GF-D8 (cell line): ENCODE data around the gene FOXD4L6.
"Not testable (repeated sequence)": the region's sequence is repeated elsewhere in the genome, so short reads cannot be mapped to it uniquely, and the experiment has no call there.

ENCODE experiments used
- DNase-seq: peaks from one replicate; lab custom pipeline; 2025; lab: John Stamatoyannopoulos, UW

FOXD4L6 gene

DNA sequence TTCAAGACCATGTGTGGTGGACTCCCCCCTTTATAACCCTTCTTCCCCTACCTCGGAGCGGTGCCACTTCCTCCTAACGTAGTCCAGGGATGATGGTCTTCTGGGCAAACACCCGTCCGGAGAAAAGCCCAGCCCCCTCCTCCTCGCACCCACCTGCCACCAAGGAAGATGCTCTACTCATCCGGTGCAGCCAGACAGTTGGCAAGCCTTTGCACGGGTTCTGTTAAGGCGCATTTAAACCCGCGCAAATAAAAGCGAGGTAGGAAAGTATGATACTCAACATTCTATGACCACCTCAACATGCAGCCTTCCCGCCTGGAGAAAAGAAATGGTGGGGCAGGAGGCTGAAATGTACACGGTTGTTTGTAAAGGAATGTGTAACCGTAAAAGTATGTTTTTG is at the start of gene FOXD4L6:
Gene FOXD4L6, minus strand, starts transcription at position 101 of the 400 bp plus-strand sequence. CDS start 298 bp downstream, outside the sequence.
- DNase-seq = not testable (repeated sequence)

DNA sequence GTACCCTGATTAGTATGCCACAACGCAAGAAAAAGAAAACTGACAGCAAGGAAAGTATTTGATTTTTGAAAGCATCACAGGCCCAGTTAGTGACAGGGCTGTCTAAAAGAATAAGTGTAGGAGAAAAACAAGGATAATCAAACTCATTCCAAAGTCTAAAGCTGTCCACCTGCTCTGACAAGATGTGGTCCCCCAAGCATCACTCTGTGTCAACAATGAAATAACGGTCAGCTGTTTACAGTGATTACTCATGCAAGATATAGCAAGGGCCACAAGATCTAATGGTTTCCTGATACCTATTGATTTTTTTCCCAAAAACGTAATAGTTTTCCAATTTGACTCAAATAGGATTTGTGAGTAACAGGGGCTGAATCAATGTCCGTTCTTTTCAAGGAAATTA is 46.5 kb upstream of the FOXD4L6 start:
- not testable (repeated sequence) for DNase-seq

DNA sequence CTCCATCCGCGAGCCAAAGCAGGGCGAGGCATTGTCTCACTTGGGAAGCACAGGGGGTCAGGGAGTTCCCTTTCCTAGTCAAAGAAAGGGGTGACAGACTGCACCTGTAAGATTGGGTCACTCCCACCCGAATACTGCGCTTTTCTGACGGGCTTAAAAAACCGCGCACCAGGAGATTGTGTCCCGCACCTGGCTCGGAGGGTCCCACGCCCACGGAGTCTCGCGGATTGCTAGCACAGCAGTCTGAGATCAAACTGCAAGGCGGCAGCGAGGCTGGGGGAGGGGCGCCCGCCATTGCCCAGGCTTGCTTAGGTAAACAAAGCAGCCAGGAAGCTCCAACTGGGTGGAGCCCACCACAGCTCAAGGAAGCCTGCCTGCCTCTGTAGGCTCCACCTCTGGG is 21.6 kb upstream of the FOXD4L6 start:
- DNase-seq = not testable (repeated sequence)

DNA sequence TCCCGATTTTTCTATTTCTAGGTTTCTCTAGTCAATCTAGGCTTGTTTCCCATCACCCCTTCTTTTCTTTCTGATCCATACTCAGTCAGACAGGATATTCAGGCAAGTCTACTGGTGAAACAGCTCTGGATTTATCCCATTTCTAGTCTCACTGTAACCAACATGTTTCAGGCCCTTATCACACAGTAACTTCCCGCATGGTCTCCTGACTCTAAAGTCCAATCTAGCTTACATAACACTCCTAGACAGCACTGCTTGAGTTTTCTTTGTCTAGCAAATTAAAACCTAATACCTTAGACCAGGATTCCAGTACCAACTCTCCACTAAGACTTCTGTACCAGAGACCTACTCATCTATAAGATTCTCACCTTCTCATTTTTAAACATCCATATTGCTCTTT is 13.4 kb upstream of the FOXD4L6 start:
- DNase-seq = not testable (repeated sequence)

DNA sequence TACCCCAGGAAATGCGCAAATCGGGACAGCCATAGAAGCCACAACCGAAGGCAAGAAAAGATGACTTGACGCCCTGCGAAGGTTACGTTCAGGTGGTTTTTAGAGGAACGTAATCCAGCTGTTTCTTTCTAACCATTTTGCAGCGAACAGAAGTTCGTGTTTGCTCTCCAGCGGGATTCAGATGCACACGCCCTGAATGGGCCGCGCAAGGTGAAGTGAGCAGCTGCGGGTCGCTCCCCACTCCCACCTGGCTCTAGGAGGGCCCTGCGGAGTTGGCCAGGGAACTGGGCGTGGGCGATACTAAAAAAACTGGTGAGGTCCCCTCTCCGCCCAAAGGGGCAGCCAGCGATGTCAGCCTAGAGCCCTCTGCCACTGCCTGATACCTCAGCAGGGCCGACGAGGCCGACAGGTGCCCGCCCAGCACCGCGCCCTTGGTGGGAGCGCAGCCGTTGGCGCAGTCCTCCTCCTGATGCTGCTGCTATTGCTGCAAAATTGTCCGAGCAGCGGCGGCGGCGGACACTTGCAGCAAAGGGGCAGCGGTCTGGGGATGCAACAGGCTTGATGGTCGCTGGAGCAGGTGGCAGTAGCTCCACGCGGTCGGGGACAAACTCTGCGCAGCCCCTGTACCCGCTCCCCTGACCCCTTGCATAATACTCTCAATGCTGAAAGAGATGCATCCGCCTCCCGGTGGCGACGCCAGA is 1.6 kb downstream of the FOXD4L6 start:
- DNase-seq = not testable (repeated sequence)

DNA sequence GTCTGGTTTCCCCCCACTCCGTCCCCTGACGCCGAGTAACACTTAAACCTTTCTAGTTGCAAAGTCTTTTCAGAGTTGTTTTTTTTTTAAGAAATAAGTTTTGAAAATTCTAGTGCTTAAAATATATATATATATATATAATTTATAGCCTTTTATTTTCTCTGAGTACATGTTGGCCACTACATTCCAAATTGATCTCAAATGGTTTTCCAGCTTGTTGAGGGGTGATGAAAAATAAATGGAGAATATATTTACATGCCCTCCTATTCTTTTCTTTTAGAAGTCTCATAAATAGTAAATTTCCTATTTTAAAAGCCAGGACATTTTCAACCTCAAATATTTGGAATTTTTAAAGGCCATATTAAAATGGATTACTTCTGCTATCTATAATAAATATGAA is 2.5 kb downstream of the FOXD4L6 start:
- DNase-seq = not testable (repeated sequence)

DNA sequence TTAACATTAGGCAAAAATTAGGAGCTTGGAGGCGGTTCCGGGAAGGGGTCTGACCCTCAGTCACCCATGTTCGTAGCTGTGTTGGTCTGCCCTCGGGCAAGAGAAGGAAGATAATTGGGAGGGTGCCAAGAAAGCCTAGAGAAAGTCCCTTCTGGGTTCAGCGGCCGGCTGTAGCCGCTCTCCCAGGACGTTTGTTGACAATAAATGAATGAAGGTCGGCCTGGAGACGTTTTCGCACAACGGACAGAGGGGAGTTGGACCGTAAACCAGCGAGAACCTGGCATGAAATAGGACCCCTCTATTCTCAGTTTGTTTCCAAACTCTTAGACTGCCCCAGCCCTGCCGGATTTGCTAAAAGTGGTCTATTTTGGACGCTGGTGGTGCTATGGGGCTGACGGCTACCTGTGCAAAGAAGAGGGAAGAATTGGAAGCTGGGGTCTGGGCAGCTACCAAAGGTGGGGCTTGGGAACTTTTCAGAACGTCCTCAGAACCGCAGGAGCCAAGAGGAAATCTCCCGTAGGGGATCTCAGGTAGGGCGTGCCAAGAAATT is 3.3 kb downstream of the FOXD4L6 start:
- DNase-seq = not testable (repeated sequence)

DNA sequence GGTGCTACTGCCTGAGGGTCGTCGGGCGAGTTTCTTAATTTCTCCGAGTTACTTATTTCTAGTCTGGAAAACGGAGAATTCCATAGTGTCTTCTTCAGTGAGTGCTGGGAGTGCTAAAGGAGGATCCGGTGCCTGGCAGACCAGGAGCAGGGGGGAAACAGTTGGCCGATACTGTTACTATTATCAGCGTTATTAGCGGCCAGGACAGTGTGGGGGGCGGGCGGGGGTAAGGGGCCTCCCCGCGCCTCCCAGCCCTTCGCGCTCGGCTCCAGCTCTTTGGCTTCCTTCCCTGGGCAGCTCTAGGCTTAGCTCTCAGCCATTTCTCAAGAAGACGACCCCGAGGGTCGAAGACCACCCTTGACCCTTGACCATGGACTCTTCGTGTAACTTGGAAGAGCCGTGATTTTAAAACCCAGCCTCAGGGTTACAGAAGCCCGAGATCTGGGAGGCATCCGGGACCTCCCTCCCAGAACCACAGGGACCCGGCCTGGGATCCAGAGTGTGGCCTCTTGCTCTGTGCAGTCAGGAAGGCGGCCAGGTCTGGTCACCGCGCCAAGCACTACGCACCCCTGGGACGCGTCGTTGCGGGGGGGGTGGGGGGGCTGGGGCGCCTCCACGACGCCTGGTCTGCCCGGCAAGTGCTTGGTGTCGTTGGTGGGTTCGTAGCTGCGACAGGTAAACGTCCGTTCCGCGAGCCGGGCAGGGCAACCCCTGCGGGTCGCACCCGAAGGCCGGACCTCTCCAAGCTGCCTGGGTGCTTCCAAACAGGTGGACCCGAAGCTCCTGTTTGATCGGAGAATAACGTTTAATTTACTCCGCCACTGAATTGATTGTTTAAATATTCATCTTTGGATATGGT is 4.0 kb downstream of the FOXD4L6 start:
- not testable (repeated sequence) for DNase-seq

DNA sequence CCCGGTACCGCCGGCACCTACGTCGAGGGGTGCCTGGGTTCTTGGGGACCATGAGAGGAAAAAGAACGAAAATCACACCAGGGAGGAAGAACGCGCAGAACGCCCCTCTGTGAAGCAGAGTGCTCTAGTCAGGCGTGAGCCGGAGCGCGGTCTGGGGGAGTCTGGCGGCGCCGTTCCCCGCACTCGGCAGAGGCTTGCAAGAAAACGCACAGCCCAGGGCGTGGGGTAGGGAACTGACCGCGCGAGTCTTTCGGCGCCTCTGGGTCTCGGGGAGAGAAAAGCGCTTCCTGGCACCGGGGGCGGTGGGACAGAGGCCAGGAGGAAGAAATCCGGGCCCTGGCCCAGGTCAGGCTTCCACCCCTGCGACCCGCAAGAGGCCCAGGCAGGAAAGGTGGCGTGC is 4.7 kb downstream of the FOXD4L6 start:
- not testable (repeated sequence) for DNase-seq

DNA sequence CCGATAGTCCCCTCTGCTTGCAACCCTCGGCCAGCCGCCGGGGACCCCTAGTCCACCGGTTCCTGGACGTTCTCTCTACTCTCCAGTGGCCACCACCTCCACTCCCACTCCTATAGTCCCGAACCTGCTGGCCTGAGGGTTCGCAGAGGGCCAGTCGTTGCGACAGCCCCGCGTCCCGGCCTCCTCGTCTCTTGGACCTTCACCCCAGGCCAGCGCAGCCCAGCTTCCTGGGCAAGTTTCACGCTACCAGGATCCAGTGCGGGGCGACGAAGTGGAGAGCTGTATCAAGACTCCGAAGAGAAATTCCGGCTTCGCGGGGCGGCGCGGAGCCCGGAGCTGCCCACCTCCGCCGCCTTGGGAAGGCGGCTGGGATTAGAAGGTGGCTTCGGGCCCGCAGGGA is 5.1 kb downstream of the FOXD4L6 start:
- not testable (repeated sequence) for DNase-seq

DNA sequence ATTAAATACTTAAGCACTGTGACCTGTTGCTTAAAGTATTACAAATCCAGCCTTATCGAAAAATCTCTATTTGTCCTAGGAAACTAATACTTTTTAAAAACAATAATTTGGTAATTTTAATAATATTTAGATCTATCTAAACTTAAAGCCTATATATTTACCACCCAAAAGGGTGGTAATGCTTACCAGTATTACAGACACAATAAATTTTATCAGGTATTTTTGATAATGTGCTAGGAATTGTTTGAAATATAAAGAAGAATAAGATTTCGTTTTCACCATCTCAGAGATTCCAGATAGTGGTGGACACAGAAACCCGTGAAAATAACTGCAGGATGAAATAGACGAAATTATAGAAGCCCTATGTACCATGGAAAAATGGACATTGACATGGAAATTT is 7.8 kb downstream of the FOXD4L6 start:
- not testable (repeated sequence) for DNase-seq

DNA sequence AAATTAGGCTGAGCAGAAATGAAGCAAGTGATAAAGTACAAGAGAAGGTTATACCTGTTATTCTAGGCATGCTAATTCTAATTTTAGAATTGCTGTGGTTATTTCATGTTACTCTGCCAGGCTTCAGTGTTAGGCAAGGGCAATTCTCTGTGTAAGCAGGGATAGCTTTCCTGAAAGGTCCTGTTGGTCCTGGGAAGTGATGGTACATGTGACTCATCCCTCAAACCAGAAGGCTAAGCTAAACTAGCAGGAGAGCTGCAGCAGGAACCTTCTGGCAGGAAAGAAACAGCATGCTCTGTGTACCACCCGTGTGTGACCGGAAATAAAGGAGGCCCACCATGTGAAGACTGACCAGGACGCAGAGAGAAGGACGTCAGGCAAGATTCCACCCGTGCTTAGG is 8.8 kb downstream of the FOXD4L6 start:
- DNase-seq = not testable (repeated sequence)

DNA sequence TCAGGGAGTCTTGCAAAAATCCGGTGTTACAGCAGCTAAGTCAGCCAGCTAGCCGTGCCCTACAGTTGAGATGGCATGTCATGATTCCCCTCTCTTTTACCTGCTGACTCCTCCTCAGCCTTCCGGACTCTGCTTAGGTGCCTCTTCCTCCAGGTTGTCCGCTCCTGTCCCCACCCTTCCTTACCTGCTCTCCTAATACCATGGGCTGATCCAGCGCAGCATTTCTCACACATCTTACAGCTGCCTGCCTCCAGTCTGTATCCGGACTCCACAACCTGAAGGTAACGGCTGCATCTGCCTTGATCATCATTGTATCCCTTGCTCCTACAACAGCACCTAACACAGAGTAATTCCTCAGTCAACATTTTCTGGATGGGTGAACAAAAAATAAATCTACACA is 9.2 kb downstream of the FOXD4L6 start:
- DNase-seq = not testable (repeated sequence)

DNA sequence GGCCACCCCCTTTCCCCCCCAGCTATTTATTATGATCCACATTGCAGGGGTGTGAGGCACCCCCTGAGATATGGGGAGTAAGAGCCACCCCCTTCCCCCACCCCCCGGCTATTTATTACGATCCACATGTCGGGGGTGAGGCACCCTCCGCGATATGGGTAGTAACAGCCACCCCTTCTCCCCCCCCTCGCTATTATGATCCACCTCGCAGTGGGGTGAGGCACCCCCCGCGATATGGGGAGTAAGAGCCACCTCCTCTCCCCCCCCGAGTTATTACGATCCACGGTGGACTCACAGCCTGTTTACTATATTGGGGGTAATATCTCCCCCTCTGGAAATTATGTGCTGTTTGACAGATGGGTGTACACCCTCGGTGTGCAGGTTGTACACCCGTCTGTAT is 15.1 kb downstream of the FOXD4L6 start:
- not testable (repeated sequence) for DNase-seq

DNA sequence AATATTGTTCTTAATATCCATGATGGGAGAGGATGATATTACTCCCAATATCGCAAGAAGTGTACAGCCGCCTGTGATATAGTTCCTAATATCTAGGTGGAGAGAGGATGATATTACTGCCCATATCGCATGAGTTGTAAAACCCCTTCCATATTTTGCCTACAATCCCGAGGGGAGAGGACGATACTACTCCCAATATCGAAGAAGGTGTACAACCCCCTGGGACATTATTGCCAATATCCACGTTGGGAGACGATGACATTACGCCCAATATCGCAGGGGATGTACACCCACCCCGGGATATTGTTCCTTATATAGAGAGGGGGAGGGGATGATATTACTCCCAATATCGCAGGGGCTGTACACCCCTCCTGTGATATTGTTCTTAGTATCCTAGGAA is 17.1 kb downstream of the FOXD4L6 start:
- DNase-seq = not testable (repeated sequence)

DNA sequence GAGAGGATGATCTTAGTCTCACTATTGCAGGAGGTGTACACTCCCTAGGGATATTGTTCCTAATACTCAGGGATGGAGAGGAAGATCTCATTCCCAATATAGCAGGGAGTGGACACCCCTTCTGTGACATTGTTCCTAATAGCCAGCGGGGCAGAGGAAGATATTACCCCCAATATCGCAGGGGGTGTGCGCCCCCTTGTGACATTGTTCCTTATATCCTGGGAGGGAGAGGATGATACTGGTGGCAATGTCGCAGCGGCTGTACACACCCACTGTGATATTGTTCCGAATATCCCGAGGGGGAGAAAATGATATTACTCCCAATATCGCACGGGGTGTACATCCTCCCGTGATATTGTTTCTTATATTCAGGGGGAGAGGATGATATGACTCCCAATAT is 17.6 kb downstream of the FOXD4L6 start:
- DNase-seq = not testable (repeated sequence)

DNA sequence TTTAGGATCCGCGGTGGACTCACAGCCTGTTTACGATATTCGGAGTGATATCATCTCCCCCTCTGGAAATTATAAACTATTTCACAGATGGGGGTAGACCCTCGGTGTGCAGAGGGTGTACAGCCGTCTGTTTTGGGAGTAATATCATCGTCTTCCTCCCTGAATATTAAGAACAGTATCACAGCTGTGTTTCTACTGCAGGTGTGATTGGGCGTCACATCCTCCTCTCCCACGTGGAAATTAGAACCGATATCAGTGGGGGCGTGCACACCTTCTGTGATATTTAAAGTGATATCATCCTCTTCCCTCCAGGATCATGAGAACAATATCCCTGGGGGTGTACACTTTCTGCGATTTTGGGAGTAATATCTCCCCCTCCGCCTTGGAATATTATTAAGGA is 19.2 kb downstream of the FOXD4L6 start:
- not testable (repeated sequence) for DNase-seq

DNA sequence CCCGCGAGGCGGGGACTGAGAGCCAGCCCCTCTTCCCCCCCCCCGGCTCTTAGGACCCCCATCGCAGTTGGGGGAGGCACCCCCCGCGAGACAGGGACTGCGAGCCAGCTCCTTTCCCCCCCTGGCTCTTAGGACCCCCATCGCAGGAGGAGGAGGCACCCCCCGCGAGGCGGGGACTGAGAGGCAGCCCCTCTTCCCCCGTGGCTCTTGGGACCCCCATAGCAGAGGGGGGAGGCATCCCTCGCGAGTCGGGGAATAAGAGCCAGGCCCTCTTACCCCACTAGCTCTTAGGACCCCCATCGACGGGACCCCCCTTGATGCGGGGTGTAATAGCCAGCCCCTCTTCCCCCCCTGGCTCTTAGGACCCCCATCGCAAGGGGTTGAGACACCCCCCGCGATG is 19.7 kb downstream of the FOXD4L6 start:
- DNase-seq = not testable (repeated sequence)

DNA sequence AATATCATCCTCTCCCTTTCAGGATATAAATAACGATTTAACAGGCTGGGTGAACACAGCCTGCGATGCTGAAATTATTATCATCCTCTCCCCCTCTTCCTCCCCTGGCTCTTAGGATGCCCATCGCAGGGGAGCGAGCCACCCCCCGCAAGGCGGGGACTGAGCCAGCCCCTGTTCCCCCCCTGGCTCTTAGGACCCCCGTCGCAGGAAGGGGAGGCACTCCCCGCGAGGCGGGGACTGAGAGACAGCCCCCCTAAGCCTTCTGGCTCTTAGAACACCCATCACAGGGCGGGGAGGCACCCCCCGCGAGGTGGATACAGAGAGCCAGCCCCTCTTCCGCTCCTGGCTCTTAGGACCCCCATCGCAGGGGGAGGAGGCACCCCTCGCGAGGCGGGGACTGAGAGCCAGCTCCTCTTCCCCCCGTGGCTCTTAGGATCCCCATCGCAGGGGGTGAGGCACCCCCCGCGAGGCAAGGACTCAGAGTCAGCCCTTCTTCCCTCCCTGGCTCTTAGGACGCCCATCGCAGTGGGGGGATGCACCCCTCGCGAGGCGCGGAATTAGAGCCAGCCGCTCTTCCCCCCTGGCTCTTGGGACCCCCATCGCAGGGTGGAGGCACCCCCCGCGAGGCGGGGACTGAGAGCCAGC is 21.9 kb downstream of the FOXD4L6 start:
- not testable (repeated sequence) for DNase-seq

DNA sequence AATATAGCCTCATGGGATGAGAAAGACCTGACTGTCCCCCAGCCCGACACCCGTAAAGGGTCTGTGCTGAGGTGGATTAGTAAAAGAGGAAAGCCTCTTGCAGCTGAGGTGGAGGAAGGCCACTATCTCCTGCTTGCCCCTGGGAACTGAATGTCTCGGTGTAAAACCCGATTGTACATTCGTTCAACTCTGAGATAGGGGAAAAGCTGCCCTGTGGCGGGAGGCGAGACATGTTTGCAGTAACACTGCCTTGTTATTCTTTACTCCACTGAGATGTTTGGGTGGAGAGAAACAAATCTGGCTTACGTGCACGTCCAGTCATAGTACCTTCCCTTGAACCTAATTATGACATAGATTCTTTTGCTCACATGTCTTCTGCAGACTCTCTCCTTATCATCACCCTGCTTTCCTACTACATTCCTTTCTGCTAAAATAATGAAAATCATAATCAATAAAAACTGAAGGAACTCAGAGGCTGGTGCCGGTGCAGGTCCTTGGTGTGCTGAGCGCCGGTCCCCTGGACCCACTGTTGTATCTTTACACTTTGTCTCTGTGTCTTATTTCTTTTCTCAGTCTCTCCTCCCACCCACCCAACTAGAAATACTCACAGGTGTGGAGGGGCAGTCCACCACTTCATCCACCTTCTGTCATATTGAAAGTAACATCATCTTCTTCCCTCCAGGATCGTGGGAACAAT is 22.8 kb downstream of the FOXD4L6 start:
- DNase-seq = not testable (repeated sequence)

DNA sequence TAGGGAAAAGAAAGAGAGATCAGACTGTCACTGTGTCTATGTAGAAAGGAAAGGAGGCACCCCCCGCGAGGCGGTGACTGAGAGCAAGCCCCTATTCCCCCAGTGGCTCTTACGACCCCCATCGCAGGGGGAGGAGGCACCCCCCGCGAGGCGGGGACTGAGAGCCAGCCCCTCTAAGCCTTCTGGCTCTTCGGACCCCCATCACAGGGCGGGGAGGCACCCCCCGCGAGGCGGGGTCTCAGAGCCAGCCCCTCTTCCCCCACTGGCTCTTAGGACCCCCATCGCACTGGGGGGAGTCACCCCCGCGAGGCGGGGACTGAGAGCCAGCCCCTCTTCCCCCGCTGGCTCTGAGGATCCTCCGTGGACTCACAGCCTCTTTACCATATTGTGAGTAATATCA is 23.9 kb downstream of the FOXD4L6 start:
- DNase-seq = not testable (repeated sequence)

DNA sequence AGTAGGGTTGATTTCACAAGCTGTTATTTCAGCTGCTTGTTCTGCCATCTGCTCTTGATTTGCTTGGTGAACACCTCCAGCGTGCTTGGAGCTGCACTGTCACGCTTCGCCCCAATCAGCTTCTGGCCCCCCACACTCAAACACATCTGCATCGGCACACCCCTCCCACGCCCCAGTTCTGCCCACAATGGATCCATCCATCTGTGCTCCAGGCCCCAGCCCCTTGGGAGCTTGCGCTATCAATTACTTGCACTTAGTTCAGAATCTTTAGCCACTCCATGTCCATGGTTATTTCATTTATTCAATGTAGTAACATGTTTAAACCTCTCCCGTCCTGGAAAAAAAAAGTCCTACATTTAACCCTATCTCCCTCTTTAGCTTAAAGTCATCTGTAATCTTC is 28.0 kb downstream of the FOXD4L6 start:
- DNase-seq = not testable (repeated sequence)
